Measurements from ENCODE around the gene MTMR12. TPM values are rescaled to one million over a fixed set of nuclear protein-coding genes. Genes with fewer than 3 reads are reported as not detected.

MTMR12 gene
- total and polyA plus RNA-seq, 10 of the 15 experiments (the other 5 are each of a cell fraction or from before 2014, with no cell fraction given) = 5.0 to 22.9 (median 16.3) TPM

DNA sequence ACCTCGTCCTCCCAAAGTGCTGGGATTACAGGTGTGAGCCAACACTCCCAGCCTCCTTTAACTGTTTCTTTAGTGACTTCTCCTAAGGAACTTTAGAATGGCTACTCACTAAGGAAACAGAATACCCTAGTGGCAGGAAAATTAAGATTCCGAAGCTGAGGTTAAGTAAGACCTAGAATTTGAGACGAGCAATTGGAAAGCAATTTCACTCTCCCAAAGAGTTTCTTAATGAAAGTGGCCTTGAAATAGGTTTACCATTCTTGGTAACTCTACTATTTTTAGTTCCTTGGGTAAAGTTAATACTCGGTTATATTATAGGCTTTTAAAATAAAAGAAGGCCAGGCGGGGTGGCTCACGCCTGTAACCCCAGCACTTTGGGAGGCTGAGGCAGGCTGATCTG is 115.7 kb downstream of the MTMR12 start (continued):
- TF ChIP-seq CUX1 (IDR thresholded peaks at IDR 0.05; ENCODE audit: insufficient replicate concordance, low read depth, low read length) (no peak), CBX5 (IDR thresholded peaks at IDR 0.05; ENCODE audit: low read depth) (no peak), STAT1 (conservative IDR thresholded peaks at IDR 0.05) (no peak), MYB (IDR thresholded peaks at IDR 0.05; ENCODE audit: borderline replicate concordance, low read depth, low read length) (no peak), MAX (IDR thresholded peaks at IDR 0.05; ENCODE audit: low read depth, low read length) (no peak), CTCF (IDR thresholded peaks at IDR 0.05 in 2 of 3, conservative IDR thresholded peaks at IDR 0.05 in 1 of 3; ENCODE audit: control insufficient read depth in 2 of 3, extremely low read depth in 1 of 3, insufficient read depth in 1 of 3, low read depth in 3 of 3, low read length in 3 of 3) (no peak), ZBTB40 (IDR thresholded peaks at IDR 0.05; ENCODE audit: borderline replicate concordance) (no peak)
